Neuronal stem cell (in vitro differentiated cells): ENCODE data around the gene METTL25.

ENCODE experiments used
- DNase-seq: peaks from one replicate; pipeline ENCODE4 v3.0.0-alpha.2; 2013; ENCODE audit warnings: low spot score
- H2AFZ ChIP-seq: one replicate; pipeline ENCODE4 v1.6.1; 2013; ENCODE audit warnings: mild to moderate bottlenecking, low read length, inconsistent platforms
- H2AK5ac ChIP-seq: 2 replicates; pipeline ENCODE4 v1.6.1; 2013; ENCODE audit warnings: low read depth, mild to moderate bottlenecking, inconsistent platforms, low read length, moderate library complexity, mixed read lengths
- H2BK120ac ChIP-seq: 2 replicates; pipeline ENCODE4 v1.6.1; 2013; ENCODE audit warnings: low read depth, mild to moderate bottlenecking, inconsistent platforms, low read length, moderate library complexity, mixed read lengths
- H2BK12ac ChIP-seq: one replicate; pipeline ENCODE4 v1.6.1; 2013; ENCODE audit warnings: low read length, inconsistent platforms
- H2BK15ac ChIP-seq: 2 replicates; pipeline ENCODE4 v1.6.1; 2013; ENCODE audit warnings: mild to moderate bottlenecking, low read length, inconsistent platforms, mixed read lengths
- H2BK5ac ChIP-seq: one replicate; pipeline ENCODE4 v1.6.1; 2013; ENCODE audit warnings: inconsistent platforms, mild to moderate bottlenecking, low read length, moderate library complexity
- H3K14ac ChIP-seq: one replicate; pipeline ENCODE4 v1.6.1; 2013; ENCODE audit warnings: low read length, inconsistent platforms
- H3K18ac ChIP-seq: 2 replicates; pipeline ENCODE4 v1.6.1; 2013; ENCODE audit warnings: low read length, inconsistent platforms
- H3K23ac ChIP-seq: 2 replicates; pipeline ENCODE4 v1.6.1; 2013; ENCODE audit warnings: low read depth, mild to moderate bottlenecking, mixed read lengths, low read length, inconsistent platforms; ENCODE audit not compliant: poor library complexity
- H3K27ac ChIP-seq: replicated peaks from 3 replicates; pipeline ENCODE4 v1.5.1; 2013; ENCODE audit warnings: low read length, inconsistent platforms
- H3K27me3 ChIP-seq, 3 experiments: 2 replicates each; pipeline ENCODE4 v1.6.1; 2013; ENCODE audit warnings: low read length in 3 of 3, mild to moderate bottlenecking in 2 of 3, inconsistent platforms in 1 of 3, low read depth in 1 of 3, mixed read lengths in 1 of 3, moderate library complexity in 1 of 3; ENCODE audit not compliant: control insufficient read depth in 3 of 3, insufficient read depth in 3 of 3
- H3K36me3 ChIP-seq, 2 donors: replicated peaks in 1 of 2; 2 replicates each; pipeline ENCODE4 v1.6.1; 2013; ENCODE audit warnings: low read length in 2 of 2; ENCODE audit not compliant: control insufficient read depth in 2 of 2, insufficient read depth in 2 of 2
- H3K4ac ChIP-seq: 2 replicates; pipeline ENCODE4 v1.6.1; 2013; ENCODE audit warnings: inconsistent platforms, mild to moderate bottlenecking, low read length, moderate library complexity
- H3K4me1 ChIP-seq, 2 donors: 1 replicate in 1 of 2; 2 replicates in 1 of 2; pipeline ENCODE4 v1.6.1; 2013; ENCODE audit warnings: low read length in 2 of 2, low read depth in 1 of 2; ENCODE audit not compliant: control insufficient read depth in 2 of 2, insufficient read depth in 1 of 2
- H3K4me2 ChIP-seq: one replicate; pipeline ENCODE4 v1.6.1; 2013; ENCODE audit warnings: mild to moderate bottlenecking, low read length, inconsistent platforms; ENCODE audit not compliant: insufficient read depth, poor library complexity, severe bottlenecking
- H3K4me3 ChIP-seq, 2 donors: 2 replicates each; pipeline ENCODE4 v1.5.1; 2013; ENCODE audit warnings: low read length in 2 of 2, mild to moderate bottlenecking in 2 of 2, inconsistent platforms in 1 of 2, moderate library complexity in 1 of 2
- H3K79me1 ChIP-seq: one replicate; pipeline ENCODE4 v1.6.1; 2013; ENCODE audit warnings: low read depth, mild to moderate bottlenecking, inconsistent platforms, low read length, moderate library complexity
- H3K9ac ChIP-seq: one replicate; pipeline ENCODE4 v1.6.1; 2013; ENCODE audit warnings: mild to moderate bottlenecking, low read depth, low read length, inconsistent platforms; ENCODE audit not compliant: poor library complexity
- H3K9me3 ChIP-seq, 2 donors: replicated peaks in 1 of 2; 2 replicates each; pipeline versions ENCODE3 to v1.6.1; 2013; ENCODE audit warnings: low read length in 2 of 2, mild to moderate bottlenecking in 2 of 2, inconsistent platforms in 1 of 2, low read depth in 1 of 2, mixed read lengths in 1 of 2, moderate library complexity in 1 of 2; ENCODE audit not compliant: control insufficient read depth in 2 of 2, insufficient read depth in 1 of 2
- H4K8ac ChIP-seq: one replicate; pipeline ENCODE4 v1.6.1; 2013; ENCODE audit warnings: low read depth, mild to moderate bottlenecking, inconsistent platforms, low read length, moderate library complexity
- H4K91ac ChIP-seq: one replicate; pipeline ENCODE4 v1.6.1; 2013; ENCODE audit warnings: low read length, low read depth, mild to moderate bottlenecking, inconsistent platforms; ENCODE audit not compliant: poor library complexity
- WGBS, 2 donors: extraction: QIAGEN DNeasy Blood & Tissue Kit; methylation state at CpG; one replicate each; pipeline ENCODE4 v1.1.7; 2013; ENCODE audit warnings: missing lambda C conversion rate in 2 of 2, mixed read lengths in 1 of 2; ENCODE audit not compliant: insufficient read length in 2 of 2, insufficient replicate concordance in 1 of 2; ENCODE audit errors: extremely low coverage in 2 of 2; 5-methylcytosine and 5-hydroxymethylcytosine counted together

Gene METTL25

DNA sequence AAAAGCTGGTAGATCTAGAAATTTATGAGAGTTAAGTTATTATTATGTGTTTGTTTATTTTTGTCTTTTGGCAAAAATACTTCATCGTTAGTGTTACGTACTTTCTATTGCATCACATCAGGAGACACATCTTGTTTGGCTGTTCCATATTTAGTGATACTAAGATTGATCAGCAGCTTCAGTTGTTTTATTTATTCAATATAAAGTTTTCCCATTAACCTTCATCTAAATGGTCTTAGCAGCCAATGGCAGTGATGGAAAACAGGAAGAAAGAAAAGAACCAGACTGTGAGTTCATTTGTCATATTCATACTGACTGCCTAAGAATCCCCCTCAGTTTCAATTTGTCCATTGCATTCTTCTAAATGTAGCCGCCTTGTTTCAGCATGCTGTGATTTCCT is 122.3 kb downstream of the METTL25 start:
- no CpG with 5 or more reads among the region's 3 CpGs for WGBS, 2 donors
- H3K23ac ChIP-seq, result no peak overlapping the region

DNA sequence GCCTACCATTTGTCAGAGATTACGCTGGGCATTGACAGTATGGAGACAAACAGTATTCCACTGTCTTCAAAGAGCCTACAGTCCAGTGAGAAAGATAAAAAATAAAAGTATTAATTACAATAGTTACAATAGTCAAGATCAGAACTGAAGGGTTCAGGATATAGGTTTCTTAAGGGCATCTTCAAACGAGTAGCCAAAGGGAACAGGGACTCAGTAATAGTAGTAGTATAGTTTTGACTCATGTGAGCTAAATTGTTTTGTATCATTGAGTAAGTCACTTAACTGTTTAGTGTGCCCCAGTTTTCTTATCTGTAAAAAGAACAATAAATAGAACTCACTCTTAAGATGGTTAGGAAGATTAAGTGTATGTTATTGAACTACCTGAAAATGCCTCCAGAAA is 123.6 kb downstream of the METTL25 start:
- H3K9me3 ChIP-seq, result no peaks in the 10 kb centered on the region
- no peak overlapping the region for H3K18ac ChIP-seq
- H3K4me3 ChIP-seq, result no peak overlapping the region
- no peak overlapping the region for H2AFZ ChIP-seq
- H3K27me3 ChIP-seq, result no peaks in the 10 kb centered on the region
- H3K27ac ChIP-seq, result no peak overlapping the region
- no peak overlapping the region for H3K23ac ChIP-seq
- H4K8ac ChIP-seq, result no peak overlapping the region
- H3K4ac ChIP-seq, result no peak overlapping the region
- H2AK5ac ChIP-seq, result no peak overlapping the region
- no peak overlapping the region for H2BK5ac ChIP-seq
- no peaks in the 10 kb centered on the region for H3K4me1 ChIP-seq
- H2BK120ac ChIP-seq, result no peak overlapping the region
- DNase-seq, result no peak
- no peak overlapping the region for H3K4me2 ChIP-seq
- WGBS, 2 donors, result no CpG with 5 or more reads among the region's 2 CpGs
- no peaks in the 10 kb centered on the region for H3K36me3 ChIP-seq
- peaks cover 2% of the 10 kb centered on the region for H3K79me1 ChIP-seq
- no peak overlapping the region for H2BK15ac ChIP-seq
- H3K9ac ChIP-seq, result no peak overlapping the region
- no peak overlapping the region for H2BK12ac ChIP-seq
- H3K14ac ChIP-seq, result no peak overlapping the region
- no peak overlapping the region for H4K91ac ChIP-seq

More for the DNA sequence above, 122.3 kb downstream of the METTL25 start:
- Histone ChIP-seq H3K4ac (no peak overlapping the region), H4K91ac (no peak overlapping the region), H3K18ac (no peak overlapping the region), H4K8ac (no peak overlapping the region), H2AK5ac (no peak overlapping the region), H2BK15ac (no peak overlapping the region), H3K9ac (no peak overlapping the region), H2BK120ac (no peak overlapping the region), H3K79me1 (peaks cover 2% of the 10 kb centered on the region), H3K4me3 (no peak overlapping the region), H3K36me3 (no peaks in the 10 kb centered on the region), H3K14ac (no peak overlapping the region), H3K9me3 (no peaks in the 10 kb centered on the region), H3K4me2 (no peak overlapping the region), H2BK12ac (no peak overlapping the region), H2AFZ (no peak overlapping the region), H2BK5ac (no peak overlapping the region), H3K4me1 (no peaks in the 10 kb centered on the region), H3K27me3 (no peaks in the 10 kb centered on the region), H3K27ac (no peak overlapping the region)
- no peak for DNase-seq

DNA sequence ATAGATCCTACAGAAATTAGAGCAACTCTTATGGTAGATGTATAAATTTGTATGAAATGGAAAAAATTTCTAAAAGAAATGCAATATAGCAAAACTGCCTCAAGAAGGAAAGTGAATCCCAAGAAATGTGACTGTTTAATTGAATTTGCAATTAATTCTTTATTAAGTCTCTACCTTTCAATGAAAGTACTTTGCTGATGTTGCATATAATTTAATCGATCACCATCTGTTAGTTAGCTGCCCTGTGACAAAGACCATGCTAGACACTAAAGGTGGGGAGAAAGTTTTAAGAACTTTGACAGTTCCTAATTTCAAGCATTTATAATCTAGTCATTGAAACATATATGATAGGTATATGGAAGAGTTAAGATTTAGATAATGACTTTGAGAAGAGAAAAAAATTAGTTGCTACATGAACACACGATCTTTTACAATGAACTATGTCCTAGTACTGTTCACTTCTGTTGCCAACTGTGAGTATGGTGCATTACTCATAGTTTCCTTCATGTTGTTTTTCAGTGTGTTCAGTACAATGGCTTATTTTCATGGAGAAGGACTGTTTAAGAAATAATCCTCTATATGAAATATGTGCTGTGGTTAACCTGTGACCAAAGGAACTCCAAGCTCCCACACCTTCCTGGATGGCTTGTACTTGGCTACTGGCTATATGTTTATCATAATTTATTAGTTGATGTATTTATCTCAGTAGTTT is 128.4 kb downstream of the METTL25 start:
- no peak overlapping the region for H3K9ac ChIP-seq
- no peaks in the 10 kb centered on the region for H3K36me3 ChIP-seq
- H3K4me1 ChIP-seq, result no peaks in the 10 kb centered on the region
- no peak overlapping the region for H3K27ac ChIP-seq
- H2BK120ac ChIP-seq, result no peak overlapping the region
- no peak overlapping the region for H3K18ac ChIP-seq
- H3K23ac ChIP-seq, result no peak overlapping the region
- H2AFZ ChIP-seq, result no peak overlapping the region
- DNase-seq, result no peak
- H2AK5ac ChIP-seq, result no peak overlapping the region
- no peaks in the 10 kb centered on the region for H3K9me3 ChIP-seq
- H3K4me3 ChIP-seq, result no peak overlapping the region
- H3K4ac ChIP-seq, result no peak overlapping the region
- no peak overlapping the region for H3K4me2 ChIP-seq
- H3K79me1 ChIP-seq, result peaks cover 2% of the 10 kb centered on the region
- H2BK15ac ChIP-seq, result no peak overlapping the region
- no peaks in the 10 kb centered on the region for H3K27me3 ChIP-seq
- H3K14ac ChIP-seq, result no peak overlapping the region
- H4K8ac ChIP-seq, result no peak overlapping the region
- H4K91ac ChIP-seq, result no peak overlapping the region
- H2BK5ac ChIP-seq, result no peak overlapping the region
- WGBS, 2 donors, result no CpG with 5 or more reads among the region's 2 CpGs
- no peak overlapping the region for H2BK12ac ChIP-seq

DNA sequence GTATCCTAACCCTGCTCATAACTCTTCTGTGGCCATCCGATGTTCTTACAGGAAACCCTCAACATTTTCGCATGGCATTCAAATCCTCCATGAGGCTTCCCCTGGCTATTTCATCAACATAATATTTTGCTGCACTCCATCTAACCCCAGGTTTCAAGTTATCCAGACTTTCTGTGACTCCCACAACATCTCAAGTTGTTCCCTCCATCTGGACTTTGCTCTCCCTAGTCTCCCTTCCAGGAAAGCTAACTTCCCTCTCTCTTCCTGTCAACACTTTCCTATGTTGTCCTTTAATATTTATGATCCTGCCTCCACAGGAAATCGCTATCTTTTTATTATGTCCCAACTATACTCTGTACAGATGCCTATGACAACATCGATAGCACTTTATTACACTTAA is 146.1 kb downstream of the METTL25 start:
- Histone ChIP-seq H3K4me1 (no peaks in the 10 kb centered on the region), H2BK120ac (no peak overlapping the region), H4K8ac (no peak overlapping the region), H3K18ac (no peak overlapping the region), H3K9me3 (no peaks in the 10 kb centered on the region), H2BK15ac (no peak overlapping the region), H3K23ac (no peak overlapping the region), H3K14ac (no peak overlapping the region), H3K79me1 (no peaks in the 10 kb centered on the region), H2AFZ (no peak overlapping the region), H3K4me3 (no peak overlapping the region), H3K27ac (no peak overlapping the region), H4K91ac (no peak overlapping the region), H3K4ac (no peak overlapping the region), H3K36me3 (no peaks in the 10 kb centered on the region), H3K4me2 (no peak overlapping the region), H3K27me3 (no peaks in the 10 kb centered on the region), H3K9ac (no peak overlapping the region), H2BK12ac (no peak overlapping the region), H2BK5ac (no peak overlapping the region), H2AK5ac (no peak overlapping the region)
- no peak for DNase-seq
- no CpG with 5 or more reads among the region's 4 CpGs for WGBS, 2 donors
